ENCODE data around the gene OBSCN.
A peak's percentile ranks its signal among the peaks of the same experiment; 100 is the strongest.

The OBSCN gene

GRCh38 chr1:228373004-228373680 lies 165.3 kb downstream of the OBSCN start:
- no peak for DNase-seq
- in situ Hi-C loops (cut with HindIII; ENCODE audit: low pct_ligation_motif_present, low pct_unique_long_range_greater_than_20kb, low sequenced_read_pairs) = no loop called here

- in situ Hi-C loops (cut with HindIII; ENCODE audit: low pct_ligation_motif_present, low pct_unique_long_range_greater_than_20kb, low sequenced_read_pairs) = no loop called here
- DNase-seq = no peak
Measured at GRCh38 chr1:228373681-228374571, 166.1 kb downstream of the OBSCN start.

GRCh38 chr1:228374711-228375577 lies 167.1 kb downstream of the OBSCN start:
- in situ Hi-C loops (cut with HindIII; ENCODE audit: low pct_ligation_motif_present, low pct_unique_long_range_greater_than_20kb, low sequenced_read_pairs) = no loop called here

GRCh38 chr1:228375578-228376261 lies 167.9 kb downstream of the OBSCN start:
- in situ Hi-C loops (cut with HindIII; ENCODE audit: low pct_ligation_motif_present, low pct_unique_long_range_greater_than_20kb, low sequenced_read_pairs) = no loop called here
- no peak for DNase-seq

More at GRCh38 chr1:228374711-228375577, 167.1 kb downstream of the OBSCN start:
- DNase-seq = peak; percentile 69

- DNase-seq = no peak
- in situ Hi-C loops (cut with HindIII; ENCODE audit: low pct_ligation_motif_present, low pct_unique_long_range_greater_than_20kb, low sequenced_read_pairs) = no loop called here
Measured at GRCh38 chr1:228376262-228376628, 168.4 kb downstream of the OBSCN start.

- in situ Hi-C loops (cut with HindIII; ENCODE audit: low pct_ligation_motif_present, low pct_unique_long_range_greater_than_20kb, low sequenced_read_pairs) = no loop called here
- no peak for DNase-seq
Measured at GRCh38 chr1:228376651-228377631, 169.1 kb downstream of the OBSCN start.

GRCh38 chr1:228377664-228378089 lies 169.8 kb downstream of the OBSCN start:
- no peak for DNase-seq
- in situ Hi-C loops (cut with HindIII; ENCODE audit: low pct_ligation_motif_present, low pct_unique_long_range_greater_than_20kb, low sequenced_read_pairs) = no loop called here

GRCh38 chr1:228378090-228378872 lies 170.4 kb downstream of the OBSCN start:
- DNase-seq = peak; percentile 86
- in situ Hi-C loops (cut with HindIII; ENCODE audit: low pct_ligation_motif_present, low pct_unique_long_range_greater_than_20kb, low sequenced_read_pairs) = no loop called here

GRCh38 chr1:228378873-228379460 lies 171.1 kb downstream of the OBSCN start:
- in situ Hi-C loops (cut with HindIII; ENCODE audit: low pct_ligation_motif_present, low pct_unique_long_range_greater_than_20kb, low sequenced_read_pairs) = no loop called here
- peak; percentile 82 for DNase-seq

GRCh38 chr1:228379666-228380065 lies 171.8 kb downstream of the OBSCN start:
- in situ Hi-C loops (cut with HindIII; ENCODE audit: low pct_ligation_motif_present, low pct_unique_long_range_greater_than_20kb, low sequenced_read_pairs) = no loop called here
- DNase-seq = no peak

GRCh38 chr1:228381356-228381755 lies 173.5 kb downstream of the OBSCN start:
- no peak for DNase-seq
- in situ Hi-C loops (cut with HindIII; ENCODE audit: low pct_ligation_motif_present, low pct_unique_long_range_greater_than_20kb, low sequenced_read_pairs) = no loop called here

GRCh38 chr1:228383773-228384172 lies 175.9 kb downstream of the OBSCN start:
- in situ Hi-C loops (cut with HindIII; ENCODE audit: low pct_ligation_motif_present, low pct_unique_long_range_greater_than_20kb, low sequenced_read_pairs) = no loop called here
- DNase-seq = no peak

- no peak for DNase-seq
- in situ Hi-C loops (cut with HindIII; ENCODE audit: low pct_ligation_motif_present, low pct_unique_long_range_greater_than_20kb, low sequenced_read_pairs) = no loop called here
Measured at GRCh38 chr1:228385232-228385631, 177.4 kb downstream of the OBSCN start.

- in situ Hi-C loops (cut with HindIII; ENCODE audit: low pct_ligation_motif_present, low pct_unique_long_range_greater_than_20kb, low sequenced_read_pairs) = no loop called here
- DNase-seq = no peak
Measured at GRCh38 chr1:228387321-228387720, 179.5 kb downstream of the OBSCN start.

- DNase-seq = no peak
- in situ Hi-C loops (cut with HindIII; ENCODE audit: low pct_ligation_motif_present, low pct_unique_long_range_greater_than_20kb, low sequenced_read_pairs) = no loop called here
Measured at GRCh38 chr1:228390649-228391048, 182.8 kb downstream of the OBSCN start.

GRCh38 chr1:228391411-228392020 lies 183.7 kb downstream of the OBSCN start:
- in situ Hi-C loops (cut with HindIII; ENCODE audit: low pct_ligation_motif_present, low pct_unique_long_range_greater_than_20kb, low sequenced_read_pairs) = no loop called here
- no peak for DNase-seq
